Mesendoderm (in vitro differentiated cells): ENCODE data around the gene TMPO.
"Not testable (repeated sequence)": the region's sequence is repeated elsewhere in the genome, so short reads cannot be mapped to it uniquely, and the experiment has no call there.

Experiments
- DNase-seq: peaks from one replicate; pipeline ENCODE4 v3.0.0; 2013
- H2AK5ac ChIP-seq: 2 replicates; pipeline ENCODE4 v1.6.1; 2013; ENCODE audit warnings: low read length, inconsistent platforms
- H2BK120ac ChIP-seq: 2 replicates; pipeline ENCODE4 v1.6.1; 2013; ENCODE audit warnings: low read depth, mild to moderate bottlenecking, low read length, moderate library complexity, mixed read lengths
- H2BK15ac ChIP-seq: replicated peaks from 2 replicates; pipeline ENCODE4 v1.6.1; 2013; ENCODE audit warnings: low read depth, mild to moderate bottlenecking, moderate library complexity
- H2BK5ac ChIP-seq: 2 replicates; pipeline ENCODE4 v1.6.1; 2013; ENCODE audit warnings: low read length, inconsistent platforms
- H3K18ac ChIP-seq: 2 replicates; pipeline ENCODE4 v1.6.1; 2013; ENCODE audit warnings: mild to moderate bottlenecking, low read length, mixed read lengths
- H3K23ac ChIP-seq: one replicate; pipeline ENCODE4 v1.6.1; 2013; ENCODE audit warnings: low read length
- H3K27ac ChIP-seq: 2 replicates; pipeline ENCODE4 v1.5.1; 2013; ENCODE audit warnings: low read depth, mild to moderate bottlenecking, inconsistent platforms, low read length, moderate library complexity
- H3K27me3 ChIP-seq: 2 replicates; pipeline ENCODE4 v1.6.1; 2013; ENCODE audit warnings: low read length, control low read depth, mild to moderate bottlenecking, inconsistent platforms; ENCODE audit not compliant: insufficient read depth, poor library complexity
- H3K36me3 ChIP-seq: 2 replicates; pipeline ENCODE4 v1.6.1; 2013; ENCODE audit warnings: low read length, inconsistent platforms; ENCODE audit not compliant: control insufficient read depth, insufficient read depth
- H3K4ac ChIP-seq: one replicate; pipeline ENCODE4 v1.6.1; 2013; ENCODE audit warnings: low read depth, mild to moderate bottlenecking, low read length, moderate library complexity
- H3K4me1 ChIP-seq: 2 replicates; pipeline ENCODE4 v1.6.1; 2013; ENCODE audit warnings: low read depth, low read length, inconsistent platforms; ENCODE audit not compliant: control insufficient read depth
- H3K4me2 ChIP-seq: 2 replicates; pipeline ENCODE4 v1.6.1; 2013; ENCODE audit warnings: low read length
- H3K4me3 ChIP-seq: 2 replicates; pipeline ENCODE4 v1.5.1; 2013; ENCODE audit warnings: mild to moderate bottlenecking, low read length
- H3K56ac ChIP-seq: one replicate; pipeline ENCODE4 v1.6.1; 2013; ENCODE audit warnings: low read length
- H3K79me1 ChIP-seq: 2 replicates; pipeline ENCODE4 v1.6.1; 2013; ENCODE audit warnings: low read length, inconsistent platforms
- H3K79me2 ChIP-seq: 2 replicates; pipeline ENCODE4 v1.6.1; 2013; ENCODE audit warnings: mild to moderate bottlenecking, low read length; ENCODE audit not compliant: control insufficient read depth, insufficient read depth
- H3K9ac ChIP-seq: 2 replicates; pipeline ENCODE4 v1.6.1; 2013; ENCODE audit warnings: low read length, inconsistent platforms
- H4K5ac ChIP-seq: one replicate; pipeline ENCODE4 v1.6.1; 2013; ENCODE audit warnings: low read length
- H4K8ac ChIP-seq: one replicate; pipeline ENCODE4 v1.6.1; 2013; ENCODE audit warnings: low read depth, mild to moderate bottlenecking, control low read depth, low read length, moderate library complexity
- WGBS: extraction: QIAGEN DNeasy Blood & Tissue Kit; methylation state at CpG from one replicate; pipeline ENCODE4 v1.1.7; 2013; ENCODE audit warnings: low lambda C conversion rate, missing lambda C conversion rate; ENCODE audit not compliant: insufficient coverage; ENCODE audit errors: extremely low coverage; 5-methylcytosine and 5-hydroxymethylcytosine counted together

TMPO gene

DNA sequence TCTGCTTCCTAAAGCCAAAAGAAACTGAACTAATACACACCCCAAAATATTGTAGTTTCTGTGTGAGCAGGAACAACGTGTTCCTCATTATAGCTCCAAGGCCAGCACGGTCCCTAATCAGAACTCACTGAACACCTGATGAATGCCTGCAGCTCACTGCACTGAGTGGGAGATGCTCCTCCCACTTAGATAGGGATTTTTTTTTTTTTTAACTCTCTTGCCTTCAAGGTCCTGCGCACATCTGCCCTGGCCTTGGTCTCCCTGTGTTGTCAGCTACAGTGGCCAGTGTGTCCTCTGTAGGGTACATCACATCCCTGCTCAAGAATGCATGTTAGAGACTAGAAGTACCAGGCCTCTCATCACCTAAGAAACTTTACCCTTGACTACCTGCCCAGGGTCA, 44.3 kb upstream of the TMPO start:
- H3K79me1 ChIP-seq = no peaks in the 10 kb centered on the region
- H3K56ac ChIP-seq = no peak overlapping the region
- no peak overlapping the region for H2BK15ac ChIP-seq
- no peak overlapping the region for H2BK5ac ChIP-seq
- H3K9ac ChIP-seq = no peak overlapping the region
- H4K8ac ChIP-seq = no peak overlapping the region
- no peaks in the 10 kb centered on the region for H3K79me2 ChIP-seq
- no peak overlapping the region for H3K27ac ChIP-seq
- no peaks in the 10 kb centered on the region for H3K36me3 ChIP-seq
- no peak overlapping the region for H3K23ac ChIP-seq
- DNase-seq = no peak
- no peak overlapping the region for H3K4me3 ChIP-seq
- no peak overlapping the region for H2AK5ac ChIP-seq
- H3K4me2 ChIP-seq = no peak overlapping the region
- H3K27me3 ChIP-seq = no peaks in the 10 kb centered on the region
- H4K5ac ChIP-seq = no peak overlapping the region
- H3K4me1 ChIP-seq = no peaks in the 10 kb centered on the region
- H2BK120ac ChIP-seq = no peak overlapping the region
- H3K4ac ChIP-seq = no peak overlapping the region
- no peak overlapping the region for H3K18ac ChIP-seq
- WGBS = no CpG with 5 or more reads among the region's 3 CpGs

DNA sequence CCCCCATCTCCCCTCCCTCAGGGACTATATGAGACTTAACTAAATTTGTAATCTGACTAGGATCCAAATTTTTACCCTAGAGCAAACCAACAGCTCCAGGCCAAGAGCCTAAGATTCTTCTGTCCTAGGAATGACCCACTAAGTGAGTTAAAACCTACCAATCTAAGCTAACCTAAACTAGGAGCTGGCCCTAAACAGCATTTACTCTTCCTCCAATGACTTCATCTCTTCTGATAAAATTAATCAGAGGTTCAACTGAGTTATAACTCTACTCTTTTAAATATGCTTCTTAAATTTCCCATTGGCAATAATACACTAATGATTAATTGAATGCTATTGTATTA, 39.9 kb upstream of the TMPO start:
- Histone ChIP-seq H3K4me1 (no peaks in the 10 kb centered on the region), H3K27ac (no peak overlapping the region), H2AK5ac (no peak overlapping the region), H3K18ac (no peak overlapping the region), H3K79me2 (no peaks in the 10 kb centered on the region), H3K4me2 (no peak overlapping the region), H3K79me1 (no peaks in the 10 kb centered on the region), H3K56ac (no peak overlapping the region), H3K9ac (no peak overlapping the region), H2BK5ac (no peak overlapping the region), H4K8ac (no peak overlapping the region), H3K23ac (no peak overlapping the region), H3K4ac (no peak overlapping the region), H3K4me3 (no peak overlapping the region), H2BK120ac (no peak overlapping the region), H3K27me3 (no peaks in the 10 kb centered on the region), H4K5ac (no peak overlapping the region), H2BK15ac (no peak overlapping the region), H3K36me3 (no peaks in the 10 kb centered on the region)
- no peak for DNase-seq

DNA sequence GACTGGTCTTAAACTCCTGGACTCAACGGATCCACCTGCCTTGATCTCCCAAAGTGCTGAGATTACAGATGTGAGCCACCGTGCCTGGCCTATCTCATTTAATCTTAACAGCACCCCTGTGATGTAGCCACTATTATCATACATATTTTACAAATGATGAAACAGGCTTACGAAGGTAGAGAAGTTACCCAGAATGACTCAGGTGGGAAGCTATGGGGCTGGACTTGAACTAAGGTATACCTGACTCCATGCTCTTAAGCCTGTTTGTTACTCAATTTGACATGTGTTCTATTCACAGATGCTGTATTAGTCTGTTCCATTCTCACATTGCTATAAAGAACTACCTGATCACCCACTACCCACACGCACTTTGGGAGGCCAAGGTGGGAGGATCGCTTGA, 36.8 kb upstream of the TMPO start:
- Histone ChIP-seq H3K36me3 (no peaks in the 10 kb centered on the region), H3K27ac (no peak overlapping the region), H3K23ac (no peak overlapping the region), H2BK15ac (no peak overlapping the region), H2BK120ac (no peak overlapping the region), H3K4me3 (no peak overlapping the region), H2AK5ac (no peak overlapping the region), H2BK5ac (no peak overlapping the region), H3K27me3 (no peaks in the 10 kb centered on the region), H3K18ac (no peak overlapping the region), H3K4me2 (no peak overlapping the region), H4K5ac (no peak overlapping the region), H3K79me1 (no peaks in the 10 kb centered on the region), H3K4me1 (no peaks in the 10 kb centered on the region), H3K79me2 (no peaks in the 10 kb centered on the region), H3K9ac (no peak overlapping the region), H4K8ac (no peak overlapping the region), H3K56ac (no peak overlapping the region), H3K4ac (no peak overlapping the region)
- DNase-seq = no peak
- no CpG with 5 or more reads among the region's 5 CpGs for WGBS

DNA sequence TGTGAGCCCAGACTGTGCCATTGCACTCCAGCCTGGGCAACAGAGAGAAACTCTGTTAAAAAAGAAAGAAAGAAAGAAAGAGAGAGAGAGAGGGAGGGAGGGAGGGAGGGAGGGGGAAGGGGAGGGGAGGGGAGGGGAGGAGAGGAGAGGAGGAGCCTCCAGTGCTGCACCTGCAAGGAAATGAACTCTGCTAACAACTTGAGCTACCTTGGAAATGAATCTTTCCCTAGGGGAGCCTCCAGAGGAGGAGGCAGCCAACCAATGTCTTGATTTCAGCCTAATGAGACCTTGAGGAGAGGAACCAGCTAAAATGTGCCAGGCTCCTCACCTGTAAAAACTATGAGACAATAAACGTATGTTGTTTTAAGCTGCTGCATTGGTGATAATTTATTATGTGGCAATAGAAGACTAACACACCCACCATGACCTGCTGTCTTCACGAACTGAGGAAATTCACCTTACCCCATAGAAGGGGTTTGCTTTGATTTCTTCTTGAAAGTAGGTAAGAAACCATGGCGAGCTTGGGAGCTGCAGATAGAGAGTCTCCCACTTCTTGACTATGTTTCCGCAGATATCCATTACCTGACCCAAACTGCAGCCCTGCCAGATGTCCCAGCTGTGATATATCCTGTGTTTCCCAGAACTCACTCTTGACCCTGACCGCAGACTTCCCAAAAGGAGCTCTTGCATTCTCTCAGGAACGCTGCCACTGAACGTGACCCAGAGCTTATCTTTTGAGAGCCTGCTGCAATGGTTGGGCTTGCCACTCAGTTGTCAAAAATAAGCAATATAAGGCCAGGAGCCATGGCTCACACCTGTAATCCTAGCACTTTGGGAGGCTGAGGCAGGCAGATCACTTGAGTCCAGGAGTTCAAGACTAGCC, 31.5 kb upstream of the TMPO start:
- Histone ChIP-seq H4K5ac (no peak overlapping the region), H2BK5ac (no peak overlapping the region), H2AK5ac (no peak overlapping the region), H3K79me2 (no peaks in the 10 kb centered on the region), H3K4me1 (peaks cover 2% of the 10 kb centered on the region), H3K18ac (no peak overlapping the region), H3K27me3 (no peaks in the 10 kb centered on the region), H3K79me1 (no peaks in the 10 kb centered on the region), H3K23ac (no peak overlapping the region), H3K36me3 (no peaks in the 10 kb centered on the region), H2BK15ac (no peak overlapping the region), H3K4ac (no peak overlapping the region), H3K4me2 (no peak overlapping the region), H4K8ac (no peak overlapping the region), H3K56ac (no peak overlapping the region), H3K4me3 (no peak overlapping the region), H3K9ac (no peak overlapping the region), H2BK120ac (no peak overlapping the region), H3K27ac (no peak overlapping the region)
- no peak for DNase-seq
- WGBS = no CpG with 5 or more reads among the region's 7 CpGs

DNA sequence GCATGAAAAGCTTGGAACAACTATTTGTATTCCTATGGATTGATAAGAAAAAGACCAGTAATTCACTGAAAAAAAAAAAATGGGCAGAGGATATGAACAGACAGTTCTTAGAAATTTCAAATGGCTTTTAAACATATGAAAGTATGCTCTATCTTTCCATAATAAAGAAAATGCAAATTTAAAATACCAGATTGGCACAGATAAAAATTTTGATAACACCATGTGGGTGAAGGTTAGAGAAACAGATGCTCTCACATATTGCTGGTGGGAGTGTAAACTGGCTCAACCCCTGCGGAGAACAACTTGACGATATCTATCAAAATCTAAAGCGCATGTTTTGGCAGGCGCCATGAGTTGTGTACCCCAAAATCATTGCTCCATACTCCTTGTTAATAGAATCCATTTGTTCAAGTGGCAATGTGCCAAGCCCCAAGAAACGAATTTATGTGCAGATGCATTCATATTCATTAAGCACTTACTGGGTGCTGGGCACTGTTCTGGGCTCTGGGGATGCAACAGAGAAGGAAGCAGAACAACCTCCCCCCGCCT, 29.5 kb upstream of the TMPO start:
- Histone ChIP-seq H3K4ac (no peak overlapping the region), H3K79me1 (no peaks in the 10 kb centered on the region), H3K79me2 (no peaks in the 10 kb centered on the region), H3K27ac (no peak overlapping the region), H3K4me1 (peaks cover 2% of the 10 kb centered on the region), H4K8ac (no peak overlapping the region), H2AK5ac (no peak overlapping the region), H4K5ac (no peak overlapping the region), H3K4me2 (no peak overlapping the region), H2BK15ac (no peak overlapping the region), H2BK120ac (no peak overlapping the region), H3K36me3 (no peaks in the 10 kb centered on the region), H3K23ac (no peak overlapping the region), H3K4me3 (no peak overlapping the region), H3K18ac (no peak overlapping the region), H3K27me3 (no peaks in the 10 kb centered on the region), H3K9ac (no peak overlapping the region), H3K56ac (no peak overlapping the region), H2BK5ac (no peak overlapping the region)
- DNase-seq = no peak
- no CpG with 5 or more reads among the region's 6 CpGs for WGBS

DNA sequence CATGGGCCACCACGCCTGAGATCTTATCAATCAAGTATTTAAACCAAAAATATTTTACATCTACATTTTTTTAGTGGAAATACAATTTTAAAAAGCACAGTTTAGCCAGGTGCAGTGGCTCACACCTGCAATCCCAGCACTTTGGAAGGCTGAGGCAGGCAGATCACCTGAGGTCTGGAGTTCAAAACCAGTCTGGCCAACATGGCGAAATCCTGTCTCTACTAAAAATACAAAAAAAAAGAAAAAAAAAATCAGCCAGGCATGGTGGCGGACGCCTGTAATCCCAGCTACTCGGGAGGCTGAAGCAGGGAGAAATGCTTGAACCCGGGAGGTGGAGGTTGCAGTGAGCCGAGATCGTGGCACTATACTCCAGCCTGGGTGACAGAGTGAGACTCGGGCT, 27.0 kb upstream of the TMPO start:
- WGBS = no CpG with 5 or more reads among the region's 9 CpGs
- not testable (repeated sequence) for H3K56ac ChIP-seq

More for the DNA sequence above, 27.0 kb upstream of the TMPO start:
- H2AK5ac ChIP-seq, H3K36me3 ChIP-seq, H3K4ac ChIP-seq, H4K8ac ChIP-seq, H3K79me1 ChIP-seq, DNase-seq, H3K4me2 ChIP-seq, H3K4me1 ChIP-seq, H2BK15ac ChIP-seq, H3K9ac ChIP-seq, H3K18ac ChIP-seq, H4K5ac ChIP-seq, H2BK5ac ChIP-seq, H3K79me2 ChIP-seq, H3K23ac ChIP-seq, H3K4me3 ChIP-seq, H3K27me3 ChIP-seq, H3K27ac ChIP-seq, H2BK120ac ChIP-seq: not testable (repeated sequence)
